Thoracic aorta (tissue), 2 donors: Measurements from ENCODE around the gene CNTNAP2. TPM values are rescaled to one million over a fixed set of nuclear protein-coding genes. Genes with fewer than 3 reads are reported as not detected.

Experiments
- ATAC-seq: fragments of 150-250 bp; one replicate; pipeline ENCODE4 v1.8.0; 2017; ENCODE audit warnings: low read depth; ENCODE audit not compliant: insufficient number of reproducible peaks, low FRiP score
- DNase-seq: peaks from one replicate; pipeline ENCODE4 v3.0.0-alpha.2; 2020; ENCODE audit warnings: low spot score
- H3K27ac ChIP-seq, 2 donors: fragments of 200-600 bp; sonication (generic); 1 replicate in 1 of 2; 2 replicates in 1 of 2; pipeline ENCODE4 v1.5.1; 2016; ENCODE audit warnings: mild to moderate bottlenecking in 2 of 2, moderate library complexity in 2 of 2
- H3K27me3 ChIP-seq: fragments of 200-600 bp; sonication (generic); replicated peaks from 2 replicates; pipeline ENCODE4 v1.6.0; 2016; ENCODE audit warnings: mild to moderate bottlenecking; ENCODE audit not compliant: insufficient read depth
- H3K36me3 ChIP-seq: fragments of 200-600 bp; sonication (generic); one replicate; pipeline ENCODE4 v1.5.1; 2016
- H3K4me1 ChIP-seq, 2 donors: fragments of 200-600 bp; sonication (generic); 1 replicate in 1 of 2; 2 replicates in 1 of 2; pipeline versions ENCODE4 v1.5.1 to v1.6.0; 2016; ENCODE audit warnings: low read depth in 2 of 2, mild to moderate bottlenecking in 1 of 2; ENCODE audit not compliant: control insufficient read depth in 1 of 2
- H3K4me3 ChIP-seq: fragments of 200-600 bp; sonication (generic); 2 replicates; pipeline ENCODE4 v1.5.1; 2016; ENCODE audit warnings: mild to moderate bottlenecking
- H3K9me3 ChIP-seq: fragments of 200-600 bp; sonication (generic); 2 replicates; pipeline ENCODE4 v1.5.1; 2016
- total RNA-seq, 2 donors: library from RNA; depleted of rRNA; stranded (reverse); fragments of >200 nt; gene quantifications; one replicate each; pipeline versions ENCODE4 v1.1.0 to v1.2.3, GENCODE V29; 2016
- TF ChIP-seq, protein P1 (sequence below): fragments of 200-600 bp; sonication (generic); IDR thresholded peaks from one replicate; pipeline ENCODE4 v1.5.1; 2019; ENCODE audit warnings: antibody characterized with exemption

Gene CNTNAP2
- total RNA-seq, 2 donors from 2014 or later, result not detected

DNA sequence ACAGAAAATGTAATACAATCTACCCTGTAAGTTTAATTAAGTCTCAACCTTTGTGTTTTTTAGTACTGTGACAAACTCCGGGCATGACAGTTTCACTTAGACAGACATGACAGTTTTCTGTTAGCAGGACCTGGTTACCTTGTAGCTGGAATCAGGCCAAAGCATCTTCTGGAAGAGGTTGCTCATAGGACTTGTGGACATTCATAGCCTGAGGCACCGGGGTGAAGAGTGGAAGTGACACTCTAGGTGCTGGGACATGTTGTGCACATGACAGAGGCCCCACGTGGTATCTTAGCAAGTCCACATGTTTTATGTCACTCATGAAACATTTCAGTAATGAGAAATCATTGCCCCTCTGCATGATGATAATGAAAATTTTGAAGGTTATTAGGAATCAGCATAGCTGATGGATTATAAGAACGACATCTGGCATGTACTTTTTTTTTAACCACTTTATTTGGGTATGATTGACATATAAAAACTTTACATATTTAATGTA lies 441.4 kb downstream of the CNTNAP2 start:
- no peak for DNase-seq
- H3K4me3 ChIP-seq, result no peak overlapping the region
- no peaks in the 10 kb centered on the region for H3K36me3 ChIP-seq
- no peak for ATAC-seq
- H3K27me3 ChIP-seq, result no peaks in the 10 kb centered on the region
- no peaks in the 10 kb centered on the region for H3K4me1 ChIP-seq
- H3K9me3 ChIP-seq, result no peaks in the 10 kb centered on the region
- no peak overlapping the region for H3K27ac ChIP-seq
- TF ChIP-seq, protein P1, sequence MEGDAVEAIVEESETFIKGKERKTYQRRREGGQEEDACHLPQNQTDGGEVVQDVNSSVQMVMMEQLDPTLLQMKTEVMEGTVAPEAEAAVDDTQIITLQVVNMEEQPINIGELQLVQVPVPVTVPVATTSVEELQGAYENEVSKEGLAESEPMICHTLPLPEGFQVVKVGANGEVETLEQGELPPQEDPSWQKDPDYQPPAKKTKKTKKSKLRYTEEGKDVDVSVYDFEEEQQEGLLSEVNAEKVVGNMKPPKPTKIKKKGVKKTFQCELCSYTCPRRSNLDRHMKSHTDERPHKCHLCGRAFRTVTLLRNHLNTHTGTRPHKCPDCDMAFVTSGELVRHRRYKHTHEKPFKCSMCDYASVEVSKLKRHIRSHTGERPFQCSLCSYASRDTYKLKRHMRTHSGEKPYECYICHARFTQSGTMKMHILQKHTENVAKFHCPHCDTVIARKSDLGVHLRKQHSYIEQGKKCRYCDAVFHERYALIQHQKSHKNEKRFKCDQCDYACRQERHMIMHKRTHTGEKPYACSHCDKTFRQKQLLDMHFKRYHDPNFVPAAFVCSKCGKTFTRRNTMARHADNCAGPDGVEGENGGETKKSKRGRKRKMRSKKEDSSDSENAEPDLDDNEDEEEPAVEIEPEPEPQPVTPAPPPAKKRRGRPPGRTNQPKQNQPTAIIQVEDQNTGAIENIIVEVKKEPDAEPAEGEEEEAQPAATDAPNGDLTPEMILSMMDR, result no peak

DNA sequence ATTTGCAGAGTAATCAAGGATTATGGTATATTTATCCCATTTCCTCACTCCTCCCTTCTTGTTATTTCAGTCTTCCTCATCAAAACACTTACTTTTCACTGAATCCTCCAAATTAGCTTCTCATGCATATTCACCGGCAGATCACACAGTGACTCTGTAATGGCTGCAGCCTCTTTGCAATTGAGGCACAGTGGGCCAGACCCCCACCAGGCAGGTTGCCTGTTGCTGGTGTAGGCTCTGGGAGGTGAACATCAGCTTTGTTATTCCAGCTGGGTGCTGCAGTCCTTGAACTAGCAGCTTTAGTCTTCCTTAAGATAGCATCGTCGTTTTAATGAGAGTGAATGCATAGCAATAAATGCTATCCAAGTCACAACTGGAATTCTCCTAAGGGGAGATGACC lies 449.3 kb downstream of the CNTNAP2 start:
- TF ChIP-seq, protein P1, result no peak
- Histone ChIP-seq H3K4me1 (no peaks in the 10 kb centered on the region), H3K4me3 (no peak overlapping the region), H3K36me3 (no peaks in the 10 kb centered on the region), H3K9me3 (no peaks in the 10 kb centered on the region), H3K27me3 (no peaks in the 10 kb centered on the region), H3K27ac (no peak overlapping the region)
- DNase-seq, result no peak
- ATAC-seq, result no peak

DNA sequence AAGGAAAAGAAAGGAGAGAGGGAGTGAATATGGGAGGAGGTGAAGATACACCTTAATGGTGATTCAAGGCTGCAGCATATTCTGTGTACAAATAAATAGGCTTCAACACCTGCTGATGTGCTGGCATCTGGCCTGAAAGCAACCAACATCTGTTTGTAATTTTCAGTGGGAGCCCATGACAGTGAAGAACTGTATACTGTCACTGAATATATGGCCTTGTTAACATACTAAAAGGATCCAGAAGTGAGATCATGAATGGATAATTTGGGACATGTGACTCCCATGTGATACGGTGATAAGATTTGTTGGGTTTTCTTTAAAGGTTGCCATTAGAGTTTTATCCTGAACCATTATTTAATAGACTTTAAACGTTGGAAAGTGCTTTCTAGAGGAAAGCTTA lies 459.3 kb downstream of the CNTNAP2 start:
- TF ChIP-seq, protein P1, result no peak
- H3K4me3 ChIP-seq, result no peak overlapping the region
- no peaks in the 10 kb centered on the region for H3K36me3 ChIP-seq
- no peaks in the 10 kb centered on the region for H3K27me3 ChIP-seq
- ATAC-seq (no peak), DNase-seq (no peak)
- H3K9me3 ChIP-seq, result no peaks in the 10 kb centered on the region
- H3K4me1 ChIP-seq, result no peaks in the 10 kb centered on the region
- H3K27ac ChIP-seq, result no peak overlapping the region

DNA sequence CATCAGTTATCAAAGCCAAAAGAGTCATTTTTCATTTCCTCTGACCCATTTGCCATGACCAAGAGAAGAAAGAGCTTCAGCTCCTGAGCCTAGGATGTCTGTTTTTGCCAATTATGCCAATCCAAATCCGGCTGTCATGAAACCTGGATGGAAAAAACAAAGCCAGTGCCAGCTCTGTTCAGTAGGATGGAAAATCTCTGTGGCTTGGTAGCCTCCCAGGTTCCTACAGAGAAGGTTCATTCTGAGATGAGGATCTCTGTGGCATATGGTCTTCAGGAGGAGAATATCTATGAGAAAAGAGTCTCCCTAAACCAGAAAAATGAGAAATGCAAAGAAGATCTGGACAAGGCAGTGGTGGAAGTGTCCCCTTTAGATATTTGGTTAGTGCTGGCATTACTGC lies 475.4 kb downstream of the CNTNAP2 start:
- ATAC-seq, result no peak
- H3K4me3 ChIP-seq, result no peak overlapping the region
- no peak overlapping the region for H3K27ac ChIP-seq
- no peaks in the 10 kb centered on the region for H3K9me3 ChIP-seq
- no peaks in the 10 kb centered on the region for H3K27me3 ChIP-seq
- TF ChIP-seq, protein P1, result no peak
- no peaks in the 10 kb centered on the region for H3K4me1 ChIP-seq
- no peaks in the 10 kb centered on the region for H3K36me3 ChIP-seq
- no peak for DNase-seq

GRCh38 chr7:146606628-146607027 lies 490.0 kb downstream of the CNTNAP2 start:
- ATAC-seq (no peak), DNase-seq (no peak)
- H3K27me3 ChIP-seq, result no peaks in the 10 kb centered on the region
- H3K27ac ChIP-seq, result no peak overlapping the region
- H3K9me3 ChIP-seq, result no peaks in the 10 kb centered on the region
- no peak overlapping the region for H3K4me3 ChIP-seq
- no peaks in the 10 kb centered on the region for H3K4me1 ChIP-seq
- H3K36me3 ChIP-seq, result no peaks in the 10 kb centered on the region
- TF ChIP-seq, protein P1, result no peak
